Measurements from ENCODE around the gene N4BP2.

Gene N4BP2

GRCh38 chr4:40164459-40164858 is 107.8 kb downstream of the N4BP2 start:
- no peak for DNase-seq

- no peak for DNase-seq
These were observed 109.3 kb downstream of the N4BP2 start for GRCh38 chr4:40165916-40166315.

- no peak for DNase-seq
These were observed 111.4 kb downstream of the N4BP2 start for GRCh38 chr4:40168070-40168469.

GRCh38 chr4:40170588-40170987 is 113.9 kb downstream of the N4BP2 start:
- no peak for DNase-seq

- no peak for DNase-seq
These were observed 116.8 kb downstream of the N4BP2 start for GRCh38 chr4:40173470-40173875.

GRCh38 chr4:40176602-40177001 is 120.0 kb downstream of the N4BP2 start:
- no peak for DNase-seq

GRCh38 chr4:40177591-40177990 is 120.9 kb downstream of the N4BP2 start:
- no peak for DNase-seq

GRCh38 chr4:40178672-40179071 is 122.0 kb downstream of the N4BP2 start:
- peak in 1 of 3 experiments; percentile 35 for DNase-seq

- DNase-seq: no peak
These were observed 122.7 kb downstream of the N4BP2 start for GRCh38 chr4:40179360-40179759.

- DNase-seq: peak in 1 of 3 experiments; percentile 15
These were observed 123.7 kb downstream of the N4BP2 start for GRCh38 chr4:40180356-40180755.

- no peak for DNase-seq
These were observed 125.4 kb downstream of the N4BP2 start for GRCh38 chr4:40182001-40182400.

GRCh38 chr4:40182954-40183353 is 126.3 kb downstream of the N4BP2 start:
- DNase-seq: no peak

- no peak for DNase-seq
These were observed 127.2 kb downstream of the N4BP2 start for GRCh38 chr4:40183615-40184411.

- DNase-seq: peak in 1 of 3 experiments; percentile 9
These were observed 129.4 kb downstream of the N4BP2 start for GRCh38 chr4:40185830-40186664.

GRCh38 chr4:40186665-40187014 is 130.0 kb downstream of the N4BP2 start:
- DNase-seq: no peak

GRCh38 chr4:40187386-40187906 is 130.8 kb downstream of the N4BP2 start:
- no peak for DNase-seq

- peak in 2 of 3 experiments; percentile 30 to 73 for DNase-seq
These were observed 133.4 kb downstream of the N4BP2 start for GRCh38 chr4:40190019-40190418.

- no peak for DNase-seq
These were observed 133.8 kb downstream of the N4BP2 start for GRCh38 chr4:40190465-40190864.

GRCh38 chr4:40190880-40191815 is 134.5 kb downstream of the N4BP2 start:
- DNase-seq: peak in 2 of 3 experiments; percentile 38 to 85

GRCh38 chr4:40192114-40193015 is 135.7 kb downstream of the N4BP2 start:
- peak in 1 of 3 experiments; percentile 62 for DNase-seq

GRCh38 chr4:40193016-40193571 is 136.4 kb downstream of the N4BP2 start:
- DNase-seq: no peak

Measured in NCI-H1417 (cell line).